Fibroblast of skin of right quadriceps (primary cell): ENCODE data around the gene SERPINH1.

ENCODE experiments used
- DNase-seq: peaks from one replicate; pipeline ENCODE4 v3.0.0-alpha.2; 2013

The SERPINH1 gene

DNA sequence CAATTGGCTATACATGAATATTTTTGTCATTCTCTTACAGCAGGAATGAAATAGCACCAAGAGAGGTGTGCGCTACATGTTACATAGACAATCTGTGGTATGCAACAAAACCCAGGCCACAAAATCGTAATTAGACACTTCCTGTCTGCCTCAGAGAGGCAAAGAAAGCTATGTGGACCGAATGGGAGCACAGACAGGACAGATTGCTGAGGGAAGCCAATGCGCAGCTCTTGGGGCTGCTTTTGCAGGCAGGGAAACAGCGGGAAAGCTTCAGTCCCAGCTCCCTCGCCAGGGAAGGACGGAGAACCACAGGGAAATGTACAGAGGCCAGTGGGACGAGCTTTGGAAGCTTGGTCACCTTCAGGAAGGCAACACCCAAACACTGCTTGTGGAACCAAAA lies 40.9 kb downstream of the SERPINH1 start:
- DNase-seq: peak; percentile 77

- DNase-seq: peak; percentile 95
These were observed 42.0 kb downstream of the SERPINH1 start for GRCh38 chr11:75603791-75604736.

- DNase-seq: no peak
These were observed 44.0 kb downstream of the SERPINH1 start for GRCh38 chr11:75606099-75606498.

GRCh38 chr11:75611823-75612222 lies 49.8 kb downstream of the SERPINH1 start:
- no peak for DNase-seq

GRCh38 chr11:75615751-75616150 lies 53.7 kb downstream of the SERPINH1 start:
- DNase-seq: no peak

DNA sequence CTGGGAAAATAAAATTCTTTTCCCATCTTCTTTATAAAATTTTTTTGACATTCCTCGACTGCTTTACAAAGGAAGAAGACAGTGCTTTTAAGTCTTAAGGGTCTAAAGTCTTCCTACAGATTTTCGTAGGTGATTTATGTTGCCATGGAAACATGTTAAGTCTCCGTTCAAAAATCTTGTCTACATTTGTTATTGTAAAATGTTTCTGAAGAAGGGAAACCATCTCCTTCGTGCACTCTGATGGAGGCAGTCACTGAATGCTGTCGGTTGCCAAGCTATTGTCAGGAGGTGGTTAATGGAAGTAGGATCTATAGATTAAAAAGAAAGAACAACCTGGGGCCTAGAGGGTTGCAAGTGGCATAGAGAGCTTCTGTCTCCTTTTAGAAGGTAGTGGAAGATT lies 54.2 kb downstream of the SERPINH1 start:
- DNase-seq: no peak
